Muscle of back (tissue), 11 donors: ENCODE data around the gene CCDC69. TPM values are rescaled to one million over a fixed set of nuclear protein-coding genes. Genes with fewer than 3 reads are reported as not detected.

Experiments
- DNase-seq, 3 donors: peaks; one replicate each; pipeline versions ENCODE4 v3.0.0 to v3.0.0-alpha.2; 2013
- polyA plus RNA-seq, 10 donors: library from polyadenylated mRNA; unstranded; fragments of 120-200 nt; gene quantifications; one replicate each; pipeline ENCODE4 v1.2.1, GENCODE V29; 2013; ENCODE audit not compliant: insufficient read length in 10 of 10

CCDC69 gene
- polyA plus RNA-seq, 10 donors, result 30.9 to 101 (median 75.1) TPM

- DNase-seq, result no peak
These were observed 1.2 kb upstream of the CCDC69 start for GRCh38 chr5:151225071-151225470.

GRCh38 chr5:151224372-151224771 lies 480 bp upstream of the CCDC69 start:
- DNase-seq, result no peak

GRCh38 chr5:151222790-151223446 lies 974 bp downstream of the CCDC69 start:
- DNase-seq, result peak in 2 of 3 donors; percentile 11 to 30

- DNase-seq, result peak in 1 of 3 donors; percentile 14
These were observed 1.7 kb downstream of the CCDC69 start for GRCh38 chr5:151222054-151222789.

GRCh38 chr5:151221574-151221973 lies 2.3 kb downstream of the CCDC69 start:
- DNase-seq, result no peak

- DNase-seq, result no peak
These were observed 4.1 kb downstream of the CCDC69 start for GRCh38 chr5:151219789-151220188.

GRCh38 chr5:151219138-151219537 lies 4.8 kb downstream of the CCDC69 start:
- no peak for DNase-seq

- no peak for DNase-seq
These were observed 5.7 kb downstream of the CCDC69 start for GRCh38 chr5:151218177-151218576.

GRCh38 chr5:151216781-151217180 lies 7.1 kb downstream of the CCDC69 start:
- DNase-seq, result no peak

GRCh38 chr5:151215546-151215880 lies 8.4 kb downstream of the CCDC69 start:
- no peak for DNase-seq

GRCh38 chr5:151214614-151215545 lies 9.0 kb downstream of the CCDC69 start:
- DNase-seq, result no peak

GRCh38 chr5:151213803-151214613 lies 9.9 kb downstream of the CCDC69 start:
- peak; percentile 11 to 55 (median 53) for DNase-seq

- DNase-seq, result no peak
These were observed 11.5 kb downstream of the CCDC69 start for GRCh38 chr5:151212406-151212798.

- no peak for DNase-seq
These were observed 15.4 kb downstream of the CCDC69 start for GRCh38 chr5:151208481-151208914.

GRCh38 chr5:151205411-151205810 lies 18.5 kb downstream of the CCDC69 start:
- no peak for DNase-seq

GRCh38 chr5:151204051-151204450 lies 19.8 kb downstream of the CCDC69 start:
- DNase-seq, result no peak

- peak in 1 of 3 donors; percentile 25 for DNase-seq
These were observed 21.3 kb downstream of the CCDC69 start for GRCh38 chr5:151202381-151203139.

- DNase-seq, result no peak
These were observed 22.8 kb downstream of the CCDC69 start for GRCh38 chr5:151200913-151201595.

- DNase-seq, result no peak
These were observed 24.2 kb downstream of the CCDC69 start for GRCh38 chr5:151199581-151200185.

GRCh38 chr5:151198861-151199260 lies 25.0 kb downstream of the CCDC69 start:
- DNase-seq, result no peak
